Ramos (cell line): ENCODE data around the gene TM9SF3.

ENCODE experiments used
- in situ Hi-C: fragments of 300-500 bp; cut with MboI; formaldehyde crosslinking; loops from one replicate; pipeline ENCODE4 v1.14.3; 2022; ENCODE audit warnings: low sequenced_read_pairs; ENCODE audit not compliant: unreplicated experiment

The TM9SF3 gene

DNA sequence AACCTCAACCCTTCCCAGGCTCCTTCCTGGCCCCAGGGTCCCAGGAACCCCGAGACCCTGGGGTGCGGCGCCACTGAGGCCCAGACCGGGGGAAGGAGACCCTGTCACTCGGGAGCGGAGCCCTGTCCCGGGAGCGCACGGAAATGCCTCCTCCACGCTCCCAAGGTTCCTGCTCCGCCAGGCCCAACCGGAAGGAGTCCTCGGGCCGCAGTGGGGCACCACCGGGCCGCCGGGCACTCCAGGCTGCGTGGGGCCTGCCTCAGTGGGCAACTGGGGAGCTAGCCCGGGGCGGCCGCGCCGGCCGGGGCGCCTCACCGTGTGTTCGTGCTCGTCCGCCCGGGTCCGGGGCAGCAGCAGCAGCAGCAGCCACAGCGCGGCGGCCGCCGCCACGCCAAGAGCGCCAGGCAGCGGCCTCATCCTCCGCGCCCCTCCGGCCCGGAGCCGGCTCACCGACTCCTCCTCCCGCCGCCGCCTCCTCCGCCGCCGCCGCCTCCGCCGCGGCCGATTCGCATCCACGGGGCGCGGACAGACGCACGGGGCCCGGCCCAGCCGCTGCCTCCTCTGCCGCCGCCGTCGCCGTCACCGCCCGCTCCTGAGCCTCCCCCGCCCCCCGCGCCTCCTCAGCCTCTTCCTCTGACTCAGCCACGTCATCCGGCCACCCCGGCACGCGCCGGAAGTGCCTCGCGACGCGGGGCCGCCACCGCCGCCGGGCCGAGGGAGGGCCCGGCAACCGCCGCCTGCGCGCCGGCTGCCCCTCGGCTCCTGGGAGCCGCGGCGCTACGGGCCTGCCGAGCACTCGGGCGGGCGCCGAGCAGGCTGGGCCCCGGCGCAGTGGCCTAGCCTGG is at the start of gene TM9SF3:
Gene TM9SF3, minus strand, starts transcription at position 594 of the 845 bp plus-strand sequence. Its CDS starts 177 bp downstream, at position 417.
- in situ Hi-C loops: no loop called here

DNA sequence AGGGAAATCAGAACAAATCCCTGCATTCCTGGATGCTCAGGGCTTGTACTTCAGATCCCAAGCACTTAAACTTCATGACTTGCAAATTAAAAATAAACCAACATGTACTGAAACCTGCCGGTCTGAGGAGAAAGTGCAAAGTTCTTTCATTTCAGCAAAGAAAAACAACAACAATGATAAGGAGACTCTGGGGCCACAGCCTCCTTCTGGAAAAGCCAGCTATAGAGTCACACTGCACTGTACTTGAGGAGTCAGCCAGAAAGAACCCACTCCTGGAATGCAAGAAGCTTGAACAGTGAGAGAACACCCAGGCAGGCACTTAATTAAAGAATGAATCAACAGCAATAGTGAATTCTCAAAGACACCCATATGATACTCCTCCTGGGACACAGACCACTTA is 49.7 kb upstream of the TM9SF3 start:
- in situ Hi-C loops: loop anchor here (25.0 kb wide), 1 partner anchor 201 kb away; the partner anchor contains the start of gene LCOR

DNA sequence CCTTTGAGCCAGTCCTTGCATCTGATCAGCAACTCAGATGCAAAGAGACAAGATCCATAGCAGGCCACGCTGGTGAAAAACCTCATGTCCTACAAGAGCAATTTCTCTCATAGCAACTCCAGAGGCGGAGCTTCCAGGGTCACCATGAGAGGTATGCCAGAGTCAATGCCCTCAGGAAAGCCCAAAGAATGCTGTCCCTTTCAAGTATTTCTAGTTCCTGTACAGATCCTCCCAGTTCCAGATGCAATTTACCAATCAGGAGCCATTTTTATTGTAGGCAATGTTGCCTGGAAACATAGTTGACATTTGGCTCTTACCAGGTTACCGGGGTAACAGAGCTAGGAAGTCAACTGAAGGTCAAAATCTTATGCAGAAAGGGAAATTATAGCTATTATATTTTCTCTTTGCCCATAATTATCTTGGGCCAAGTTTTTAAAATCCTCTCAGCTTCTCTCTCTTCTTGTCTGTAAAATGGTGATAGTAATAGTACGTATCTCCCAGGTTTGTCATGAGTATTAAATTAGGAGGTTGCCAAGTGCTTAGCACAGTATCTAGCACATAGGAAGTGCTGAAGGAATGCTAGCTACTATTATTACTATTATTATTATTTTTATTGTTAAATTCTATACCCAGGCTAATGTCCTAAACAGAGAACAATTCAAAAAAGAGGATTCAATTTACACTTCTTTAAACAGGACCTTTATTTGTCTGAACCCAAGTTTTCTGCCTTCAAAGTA is 46.3 kb upstream of the TM9SF3 start:
- in situ Hi-C loops: loop anchor here (25.0 kb wide), 1 partner anchor 204 kb away; the partner anchor contains the start of gene LCOR

DNA sequence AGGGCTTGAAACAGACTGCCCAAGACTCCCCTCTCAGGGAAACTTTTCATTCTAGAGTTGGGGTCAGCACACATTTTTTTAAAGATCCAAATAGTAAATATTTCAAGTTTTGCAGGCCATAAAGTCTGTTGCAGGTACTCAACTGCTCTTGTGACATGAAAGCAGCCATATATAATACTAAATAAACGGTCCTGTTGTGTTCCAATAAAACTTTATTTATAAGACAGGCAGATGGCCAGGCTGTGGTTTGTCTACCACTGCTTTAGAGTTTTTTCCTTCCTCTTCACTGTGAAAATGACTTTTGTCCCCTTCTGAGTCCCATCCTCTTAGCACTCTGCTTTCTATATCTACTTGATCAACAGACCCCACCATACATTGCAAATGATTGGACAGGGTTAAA is 40.5 kb upstream of the TM9SF3 start:
- in situ Hi-C loops: loop anchor here (25.0 kb wide), 1 partner anchor 210 kb away; the partner anchor contains the start of gene LCOR

DNA sequence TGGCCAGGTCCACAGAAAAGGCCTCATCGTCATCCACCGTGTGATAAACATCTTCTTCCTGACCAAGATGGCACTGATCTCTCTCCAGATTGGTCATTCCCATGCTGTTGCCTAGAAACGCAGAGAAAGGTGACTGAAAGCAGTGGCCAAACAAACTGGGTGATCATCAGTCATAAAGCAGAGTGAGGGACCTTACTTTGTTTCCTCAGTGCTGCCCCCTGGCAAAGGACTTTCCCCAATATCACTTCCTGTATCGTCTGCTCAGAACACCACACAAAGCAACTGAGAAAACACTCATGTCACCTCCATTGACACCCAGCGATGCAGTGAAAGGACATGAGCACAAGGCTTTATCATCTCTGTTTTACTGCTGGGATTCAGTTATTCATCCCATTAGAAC is 40.0 kb upstream of the TM9SF3 start:
- in situ Hi-C loops: loop anchor here (25.0 kb wide), 1 partner anchor 211 kb away; the partner anchor contains the start of gene LCOR

GRCh38 chr10:96625173-96625572 is 38.4 kb upstream of the TM9SF3 start:
- in situ Hi-C loops: loop anchor here (25.0 kb wide), 1 partner anchor 212 kb away; the partner anchor contains the start of gene LCOR

DNA sequence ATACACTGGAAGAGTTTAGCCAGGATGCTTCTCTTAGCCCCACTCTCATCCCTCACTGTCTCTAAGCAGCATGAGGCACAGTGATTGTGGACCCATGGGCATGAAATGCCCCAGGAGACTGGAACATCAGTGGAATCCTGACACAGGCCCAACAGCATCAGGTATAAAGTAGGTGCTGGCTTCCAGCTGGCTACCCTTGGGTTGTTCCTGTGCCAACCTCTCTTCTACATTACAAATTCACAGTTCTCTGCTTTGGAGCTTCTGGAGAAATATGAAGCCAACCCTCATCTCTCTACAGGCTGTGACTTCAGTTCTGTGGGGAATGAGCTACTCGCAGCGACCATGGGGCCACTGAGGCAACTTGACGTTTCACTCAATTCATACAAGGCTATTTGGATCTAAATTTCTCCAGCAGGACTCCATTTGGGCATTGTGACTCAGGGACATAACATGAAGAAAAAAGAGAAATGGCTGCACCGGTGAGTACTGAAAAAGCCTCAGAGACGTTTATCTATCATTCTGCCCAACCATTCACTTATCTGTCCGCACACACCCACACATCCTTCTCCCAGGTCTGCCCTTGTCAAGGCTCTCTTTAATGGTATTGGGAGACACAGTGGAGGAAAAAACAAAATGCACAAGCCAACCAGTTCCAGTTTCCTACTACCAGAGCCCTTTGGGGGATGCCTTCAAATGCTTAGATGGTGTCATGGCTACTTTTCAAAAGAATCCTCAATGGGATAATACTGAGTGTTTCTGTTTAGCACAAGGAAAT is 35.4 kb upstream of the TM9SF3 start:
- in situ Hi-C loops: no loop called here

GRCh38 chr10:96619796-96620773 is 33.3 kb upstream of the TM9SF3 start:
- in situ Hi-C loops: no loop called here

DNA sequence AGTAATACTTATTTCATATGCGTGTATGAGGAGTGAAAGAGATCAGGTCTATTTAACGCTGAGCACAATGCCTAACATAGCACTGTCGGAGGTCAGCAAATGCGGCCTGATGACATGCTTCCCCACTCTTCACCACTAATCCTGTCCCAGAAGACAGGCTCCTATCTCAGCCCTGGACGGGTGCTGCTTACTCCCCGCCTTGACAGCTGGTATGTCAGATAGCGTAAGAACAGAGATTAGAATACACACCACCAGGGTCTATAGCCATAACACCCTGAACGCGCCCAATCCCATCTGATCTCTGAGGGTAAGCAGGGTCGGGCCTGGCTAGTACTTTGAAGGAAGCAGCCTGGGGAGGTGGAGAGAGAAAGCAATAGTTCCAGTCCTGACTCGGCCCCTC is 32.3 kb upstream of the TM9SF3 start:
- in situ Hi-C loops: no loop called here

DNA sequence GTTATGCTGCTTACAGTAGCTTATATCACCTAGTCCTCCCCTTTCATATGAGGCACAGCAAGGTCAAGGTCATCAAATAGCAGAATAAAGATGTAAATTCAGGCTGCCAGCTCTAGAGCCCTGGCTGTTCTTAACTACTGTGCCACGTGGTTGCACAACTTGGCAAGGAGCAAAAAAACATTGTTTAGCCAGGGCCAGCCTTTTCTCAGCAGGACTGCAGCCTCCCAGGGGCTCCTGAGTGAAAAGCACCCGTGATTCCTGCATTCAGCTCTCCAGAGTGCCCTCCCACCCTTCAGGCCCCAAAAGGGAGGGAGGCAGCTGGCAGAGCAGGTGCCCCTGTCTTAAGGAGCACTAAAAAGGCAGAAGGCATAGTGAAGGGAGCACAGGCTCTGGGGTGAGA is 31.8 kb upstream of the TM9SF3 start:
- in situ Hi-C loops: no loop called here

GRCh38 chr10:96616961-96617360 is 30.1 kb upstream of the TM9SF3 start:
- in situ Hi-C loops: no loop called here

- in situ Hi-C loops: no loop called here
These were observed 27.7 kb upstream of the TM9SF3 start for GRCh38 chr10:96614515-96614914.

DNA sequence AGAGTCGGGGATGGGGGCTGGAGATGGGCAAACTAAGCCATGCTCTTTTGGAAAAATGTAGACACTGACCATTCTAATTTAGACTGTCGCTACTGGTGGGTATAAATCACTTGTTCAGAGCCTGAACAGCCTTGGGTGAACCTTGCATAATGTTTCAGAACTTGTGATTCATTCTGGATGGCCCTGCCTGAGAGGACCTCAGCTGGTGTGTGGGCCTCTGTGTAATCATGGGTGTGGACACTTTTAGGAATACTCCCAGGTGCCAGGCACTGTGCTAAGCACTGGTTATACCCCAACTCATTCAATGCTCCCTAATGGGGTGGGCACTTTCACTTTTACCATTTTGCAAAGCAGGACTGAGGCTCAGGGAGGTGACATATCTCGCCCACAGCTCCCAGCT is 26.8 kb upstream of the TM9SF3 start:
- in situ Hi-C loops: no loop called here

DNA sequence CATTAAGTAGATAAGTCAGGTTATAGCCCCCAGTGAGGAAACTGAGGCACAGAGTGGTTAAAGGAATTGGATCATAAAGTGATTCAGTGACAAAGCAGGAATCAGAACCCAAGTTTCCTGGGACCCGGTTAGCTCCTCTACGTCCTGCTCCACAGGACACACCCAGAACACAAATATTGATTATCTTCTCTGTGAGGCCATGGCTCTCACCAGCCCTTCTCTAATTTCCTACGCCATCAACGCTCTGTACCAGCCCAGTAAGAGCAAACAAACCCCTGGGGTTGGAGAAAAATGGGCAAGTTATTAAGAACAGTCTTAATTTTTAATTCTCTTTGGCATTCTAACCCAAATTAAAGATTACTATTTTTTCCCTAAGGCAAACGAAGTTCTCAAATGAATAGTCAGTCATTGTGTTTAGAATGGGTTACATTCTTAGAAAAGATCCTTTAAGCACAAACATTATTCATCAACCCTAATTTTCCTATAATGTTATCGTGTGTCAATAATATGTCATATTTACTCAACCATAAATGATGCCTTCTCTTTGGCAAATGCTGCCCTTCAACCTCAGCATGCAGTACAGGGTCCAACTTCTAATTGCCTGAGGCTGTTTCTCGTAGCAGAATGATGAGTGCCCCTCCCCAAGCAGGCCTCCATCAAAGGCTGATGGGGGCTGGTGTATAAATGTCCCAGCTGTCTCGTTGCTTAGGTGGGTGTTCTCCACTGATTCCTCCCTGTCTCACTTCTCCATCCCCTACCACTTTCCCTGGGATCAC is 25.4 kb upstream of the TM9SF3 start:
- in situ Hi-C loops: no loop called here

DNA sequence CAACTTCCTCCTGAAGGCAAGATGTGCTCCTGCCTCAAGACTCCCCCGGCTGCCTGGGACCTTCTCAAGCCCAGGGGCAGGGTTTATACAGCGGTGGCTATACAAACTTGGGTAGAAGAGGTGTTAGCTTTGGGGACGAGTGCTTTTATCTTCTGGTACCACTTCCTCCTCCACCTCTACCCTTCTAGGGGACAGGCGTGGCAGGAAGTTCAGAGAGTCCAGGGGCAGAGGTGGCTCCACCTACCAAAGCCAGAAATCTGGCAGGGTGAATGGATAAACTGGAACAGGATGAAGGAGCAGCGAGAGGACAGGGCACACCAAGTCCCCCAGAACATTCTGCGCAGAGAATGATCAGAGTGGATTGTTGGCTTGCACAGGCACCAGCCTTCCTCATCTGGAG is 24.0 kb upstream of the TM9SF3 start:
- in situ Hi-C loops: no loop called here

GRCh38 chr10:96609510-96609909 is 22.7 kb upstream of the TM9SF3 start:
- in situ Hi-C loops: no loop called here

DNA sequence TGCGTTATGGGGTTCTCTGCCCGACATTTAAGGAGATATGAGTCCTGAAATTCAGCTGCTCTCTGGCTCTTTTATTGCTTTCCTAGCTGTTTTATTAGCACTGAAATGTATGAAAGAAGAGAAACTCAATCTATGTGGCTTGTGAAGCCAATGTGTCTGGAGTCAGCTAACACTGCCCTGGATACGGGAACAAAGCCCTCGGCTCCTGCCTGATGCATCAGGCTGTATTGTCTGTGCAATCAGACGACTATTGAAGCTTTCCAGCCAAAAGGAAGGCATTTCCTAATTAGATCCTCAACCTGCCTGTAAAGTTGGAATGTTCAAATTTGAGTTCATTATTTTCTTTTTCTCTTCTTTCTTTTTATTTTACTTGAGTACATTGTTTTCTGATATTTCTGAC is 22.0 kb upstream of the TM9SF3 start:
- in situ Hi-C loops: no loop called here

- in situ Hi-C loops: no loop called here
These were observed 21.4 kb upstream of the TM9SF3 start for GRCh38 chr10:96608262-96608661.

GRCh38 chr10:96606946-96607345 is 20.1 kb upstream of the TM9SF3 start:
- in situ Hi-C loops: no loop called here
